Calu3 (cell line): ENCODE results near the gene TMEM9. TPM values are rescaled to one million over a fixed set of nuclear protein-coding genes. Genes with fewer than 3 reads are reported as not detected.

Experiments used
- BruUV-seq: library from RNA; stranded (reverse); fragments of 400-500 nt; replicated peaks from 2 replicates; lab custom pipeline; 2021; lab: Mats Ljungman, UMichigan
- CTCF ChIA-PET: fragments of 300-600 bp; sonication (Branson Sonifier 250); formaldehyde crosslinking; loops from one replicate; lab custom pipeline; 2022; ENCODE audit warnings: antibody characterized with exemption; lab: Charles Lee
- DNase-seq: peaks from one replicate; pipeline ENCODE4 v3.0.0; 2022
- H3K27ac Mint-ChIP-seq: one replicate; pipeline ENCODE4 v1.8.0; 2022; ENCODE audit warnings: mixed read lengths; ENCODE audit not compliant: unreplicated experiment
- H3K27me3 Mint-ChIP-seq: one replicate; pipeline ENCODE4 v1.8.0; 2022; ENCODE audit warnings: mixed read lengths; ENCODE audit not compliant: unreplicated experiment
- H3K36me3 Mint-ChIP-seq: one replicate; pipeline ENCODE4 v1.8.0; 2022; ENCODE audit warnings: mild to moderate bottlenecking, moderate library complexity, mixed read lengths; ENCODE audit not compliant: insufficient read depth, unreplicated experiment
- H3K4me1 Mint-ChIP-seq: one replicate; pipeline ENCODE4 v1.8.0; 2022; ENCODE audit warnings: mild to moderate bottlenecking, low read depth, mixed read lengths; ENCODE audit not compliant: unreplicated experiment
- H3K4me3 Mint-ChIP-seq: one replicate; pipeline ENCODE4 v1.8.0; 2022; ENCODE audit warnings: mild to moderate bottlenecking, low read depth, moderate library complexity, mixed read lengths; ENCODE audit not compliant: unreplicated experiment
- H3K9me3 Mint-ChIP-seq: one replicate; pipeline ENCODE4 v1.8.0; 2022; ENCODE audit warnings: low read depth, mixed read lengths; ENCODE audit not compliant: unreplicated experiment
- intact Hi-C: fragments of 100-400 bp; cut with micrococcal nuclease; formaldehyde crosslinking; loops from one replicate; pipeline ENCODE4 v1.10.0; 2022; ENCODE audit not compliant: unreplicated experiment
- total RNA-seq: library from RNA; stranded (reverse); gene quantifications from 2 replicates; pipeline ENCODE4 v1.2.3, GENCODE V29; 2022
- TF ChIP-seq, protein P1 (sequence below): fragments of 200-600 bp; IDR thresholded peaks from one replicate; pipeline ENCODE4 v1.8.0; 2022; ENCODE audit warnings: antibody characterized with exemption; ENCODE audit not compliant: unreplicated experiment

Gene TMEM9
- total RNA-seq, 1 experiment from 2014 or later, result 99.5 TPM

DNA sequence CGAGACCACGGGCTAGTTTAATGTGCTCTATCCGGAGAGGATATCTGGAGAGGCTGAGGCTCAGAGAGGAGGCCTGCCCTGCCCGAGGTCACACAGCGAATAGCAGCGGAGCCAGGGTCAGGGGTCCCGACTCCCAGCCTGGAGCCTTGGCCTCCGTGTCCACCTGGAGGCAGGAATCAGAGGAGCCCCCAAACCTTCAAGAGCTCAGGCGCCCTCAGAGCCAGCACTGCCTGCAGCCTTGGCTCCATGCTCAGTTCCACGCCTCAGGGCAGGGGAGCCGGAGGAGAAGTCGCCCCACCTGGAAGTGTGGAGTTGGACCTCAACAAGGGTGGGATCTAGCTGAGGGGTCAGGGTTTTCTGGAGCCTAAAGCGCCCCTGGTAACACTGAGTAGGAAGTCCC is 25.3 kb downstream of the TMEM9 start:
- H3K27ac Mint-ChIP-seq, result no peak overlapping the region

GRCh38 chr1:201128476-201128875 is 25.8 kb downstream of the TMEM9 start:
- CTCF ChIA-PET, result interaction anchor here (0.7 kb wide), 1 partner anchor 233 kb away, joined by 3 read pairs; no protein-coding TSS in a partner anchor
- no peaks in the 10 kb centered on the region for H3K9me3 Mint-ChIP-seq
- peaks cover 6% of the 10 kb centered on the region for H3K36me3 Mint-ChIP-seq
- no peak overlapping the region for H3K4me3 Mint-ChIP-seq
- intact Hi-C loops, result no loop called here
- H3K4me1 Mint-ChIP-seq, result peaks cover 14% of the 10 kb centered on the region
- H3K27ac Mint-ChIP-seq, result no peak overlapping the region
- no TSS peak for BruUV-seq
- no peak for DNase-seq
- TF ChIP-seq, protein P1, sequence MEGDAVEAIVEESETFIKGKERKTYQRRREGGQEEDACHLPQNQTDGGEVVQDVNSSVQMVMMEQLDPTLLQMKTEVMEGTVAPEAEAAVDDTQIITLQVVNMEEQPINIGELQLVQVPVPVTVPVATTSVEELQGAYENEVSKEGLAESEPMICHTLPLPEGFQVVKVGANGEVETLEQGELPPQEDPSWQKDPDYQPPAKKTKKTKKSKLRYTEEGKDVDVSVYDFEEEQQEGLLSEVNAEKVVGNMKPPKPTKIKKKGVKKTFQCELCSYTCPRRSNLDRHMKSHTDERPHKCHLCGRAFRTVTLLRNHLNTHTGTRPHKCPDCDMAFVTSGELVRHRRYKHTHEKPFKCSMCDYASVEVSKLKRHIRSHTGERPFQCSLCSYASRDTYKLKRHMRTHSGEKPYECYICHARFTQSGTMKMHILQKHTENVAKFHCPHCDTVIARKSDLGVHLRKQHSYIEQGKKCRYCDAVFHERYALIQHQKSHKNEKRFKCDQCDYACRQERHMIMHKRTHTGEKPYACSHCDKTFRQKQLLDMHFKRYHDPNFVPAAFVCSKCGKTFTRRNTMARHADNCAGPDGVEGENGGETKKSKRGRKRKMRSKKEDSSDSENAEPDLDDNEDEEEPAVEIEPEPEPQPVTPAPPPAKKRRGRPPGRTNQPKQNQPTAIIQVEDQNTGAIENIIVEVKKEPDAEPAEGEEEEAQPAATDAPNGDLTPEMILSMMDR, result no peak
- peaks cover 26% of the 10 kb centered on the region for H3K27me3 Mint-ChIP-seq

More for the DNA sequence above, 25.3 kb downstream of the TMEM9 start:
- H3K4me1 Mint-ChIP-seq, result peaks cover 14% of the 10 kb centered on the region
- intact Hi-C loops, result no loop called here
- H3K27me3 Mint-ChIP-seq, result peaks cover 21% of the 10 kb centered on the region
- H3K4me3 Mint-ChIP-seq, result no peak overlapping the region
- DNase-seq, result no peak
- H3K9me3 Mint-ChIP-seq, result no peaks in the 10 kb centered on the region
- no TSS peak for BruUV-seq
- CTCF ChIA-PET, result no interaction called here
- TF ChIP-seq, protein P1, result no peak
- peaks cover 10% of the 10 kb centered on the region for H3K36me3 Mint-ChIP-seq

DNA sequence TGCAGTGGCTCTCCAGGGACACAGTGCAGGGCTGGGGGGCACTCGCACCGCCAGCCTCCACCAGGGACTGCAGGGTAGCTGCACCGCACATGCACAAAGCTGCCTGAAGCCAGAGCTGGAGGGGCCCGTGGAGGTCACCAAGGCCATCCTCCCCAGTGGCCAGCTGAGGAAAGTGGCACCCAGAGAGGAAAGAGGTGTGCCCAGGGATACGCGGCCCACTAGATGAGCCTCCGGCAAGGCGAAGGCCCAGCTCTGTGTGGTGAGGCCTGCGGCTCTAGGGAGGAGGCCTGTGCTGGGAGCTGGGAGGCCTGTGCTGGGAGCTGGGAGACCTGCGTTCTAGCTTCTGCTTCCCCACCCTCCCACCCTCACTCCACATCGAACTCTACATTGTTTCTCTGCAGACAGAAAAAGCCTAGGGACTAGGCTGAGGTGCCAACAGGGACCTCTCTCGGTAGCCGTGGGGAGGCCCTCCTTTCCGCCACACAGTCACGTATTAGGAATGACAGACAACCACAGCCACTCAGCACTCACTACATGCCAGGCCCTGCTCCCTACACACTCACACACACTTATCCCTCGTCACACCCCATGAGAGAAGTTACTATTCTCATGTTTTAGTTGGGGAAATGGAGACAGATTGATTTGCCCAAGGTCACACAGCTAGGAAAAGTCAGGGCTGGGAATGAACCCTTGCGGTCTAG is 26.4 kb downstream of the TMEM9 start:
- peaks cover 31% of the 10 kb centered on the region for H3K27me3 Mint-ChIP-seq
- peaks cover 14% of the 10 kb centered on the region for H3K4me1 Mint-ChIP-seq
- TF ChIP-seq, protein P1, result no peak
- peaks cover 5% of the 10 kb centered on the region for H3K36me3 Mint-ChIP-seq
- H3K4me3 Mint-ChIP-seq, result no peak overlapping the region
- no peak overlapping the region for H3K27ac Mint-ChIP-seq
- BruUV-seq, result no TSS peak
- DNase-seq, result no peak
- intact Hi-C loops, result no loop called here
- no peaks in the 10 kb centered on the region for H3K9me3 Mint-ChIP-seq
- CTCF ChIA-PET, result interaction anchor here (0.7 to 1.5 kb wide), 2 partner anchors 134 to 233 kb away, joined by 3 read pairs; no protein-coding TSS in a partner anchor

DNA sequence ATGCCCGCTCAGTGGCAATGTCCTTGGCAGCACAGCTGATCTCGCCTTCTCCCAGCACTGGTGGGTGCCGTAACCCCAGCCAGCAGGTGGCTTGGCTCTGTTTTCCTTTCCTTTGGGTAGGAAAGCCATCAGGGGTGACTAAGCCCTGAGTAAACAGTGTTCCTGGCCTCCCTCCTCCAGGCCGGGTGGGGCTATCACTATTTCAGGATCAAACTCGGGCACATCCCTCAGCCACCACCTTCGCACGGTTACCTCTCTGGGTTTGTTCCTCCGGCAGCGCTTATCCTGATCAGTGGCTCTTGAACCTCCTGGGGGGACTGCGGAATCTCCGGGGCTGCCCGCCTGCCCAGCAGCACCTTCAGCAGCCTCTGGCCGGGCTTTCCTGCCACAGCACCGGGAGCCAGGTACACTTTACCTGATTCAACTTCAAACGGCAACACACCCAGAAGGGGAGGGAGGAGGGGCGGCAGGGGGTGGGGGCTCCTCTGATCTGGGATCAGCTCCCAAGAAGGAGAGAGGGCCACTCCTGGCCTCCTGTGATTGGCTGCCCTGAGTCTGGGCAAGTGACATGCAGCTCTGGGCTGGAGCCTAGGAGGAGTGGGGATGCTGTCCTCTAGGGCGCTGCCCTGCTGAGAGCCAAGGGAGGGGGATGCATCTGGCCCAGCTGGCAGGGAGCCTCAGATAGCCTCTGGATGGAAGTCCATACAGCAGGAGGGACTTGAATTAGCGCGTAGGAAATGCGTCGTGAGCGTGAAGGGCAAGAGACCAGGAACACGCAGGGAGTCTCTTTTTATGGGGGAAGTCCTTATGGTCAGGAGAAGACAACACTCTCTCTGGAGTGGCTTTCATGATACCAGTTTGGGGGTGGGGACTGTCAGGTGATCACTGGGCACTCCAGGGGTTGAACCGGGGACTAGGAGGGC is 27.2 kb downstream of the TMEM9 start, which contains the start of gene ASCL5:
TSS of gene ASCL5 (minus strand) at position 353 of the 923 bp plus-strand sequence. CDS start 11,812 bp downstream, outside the sequence.
- intact Hi-C loops, result no loop called here
- Mint-ChIP-seq H3K4me3 (peak within 1 kb of the TSS; percentile 46), H3K27me3 (peaks cover 40% of the 10 kb centered on the region), H3K27ac (no peak within 1 kb of the TSS), H3K4me1 (peaks cover 14% of the 10 kb centered on the region), H3K9me3 (no peaks in the 10 kb centered on the region), H3K36me3 (peaks cover 5% of the 10 kb centered on the region)
- DNase-seq, result peak; percentile 80
- CTCF ChIA-PET, result interaction anchor here (0.5 to 1.5 kb wide), 2 partner anchors 135 to 391 kb away, joined by 3 read pairs; no protein-coding TSS in a partner anchor
- TF ChIP-seq, protein P1, result peak; percentile 22
- BruUV-seq, result no TSS peak
